ENCODE measurements around the gene ACCS. TPM values are rescaled to one million over a fixed set of nuclear protein-coding genes. Genes with fewer than 3 reads are reported as not detected.

The ACCS gene
- total RNA-seq, 1 donor from 2014 or later = 7.9 TPM

- TF ChIP-seq CTCF (IDR thresholded peaks at IDR 0.05; ENCODE audit: borderline replicate concordance) = no peak
- H3K4me1 ChIP-seq = peaks cover 46% of the 10 kb centered on the region
- intact Hi-C loops (cut with micrococcal nuclease) = loop anchor here (5.0 to 10.0 kb wide), 2 partner anchors 41 to 89 kb away; partner anchors contain the start of gene C11orf96
- H3K27ac ChIP-seq (replicated peaks) = peak overlapping the region; percentile 82
- no peaks in the 10 kb centered on the region for H3K36me3 ChIP-seq
- no peaks in the 10 kb centered on the region for H3K27me3 ChIP-seq (ENCODE audit: low read depth)
- no peaks in the 10 kb centered on the region for H3K9me3 ChIP-seq (replicated peaks)
- H3K4me3 ChIP-seq = no peak overlapping the region
- no peak for DNase-seq
Observed at GRCh38 chr11:44033411-44033850, 32.6 kb upstream of the ACCS start.

GRCh38 chr11:44033856-44034255 lies 32.2 kb upstream of the ACCS start:
- no peaks in the 10 kb centered on the region for H3K36me3 ChIP-seq
- H3K27ac ChIP-seq (replicated peaks) = peak overlapping the region; percentile 82
- no peak for TF ChIP-seq CTCF (IDR thresholded peaks at IDR 0.05; ENCODE audit: borderline replicate concordance)
- intact Hi-C loops (cut with micrococcal nuclease) = loop anchor here (5.0 to 10.0 kb wide), 2 partner anchors 42 to 89 kb away; partner anchors contain the start of gene C11orf96
- no peaks in the 10 kb centered on the region for H3K9me3 ChIP-seq (replicated peaks)
- H3K27me3 ChIP-seq (ENCODE audit: low read depth) = no peaks in the 10 kb centered on the region
- no peak for DNase-seq
- H3K4me3 ChIP-seq = no peak overlapping the region
- peaks cover 46% of the 10 kb centered on the region for H3K4me1 ChIP-seq

GRCh38 chr11:44034639-44035038 lies 31.4 kb upstream of the ACCS start:
- H3K4me1 ChIP-seq = peaks cover 46% of the 10 kb centered on the region
- H3K27ac ChIP-seq (replicated peaks) = no peak overlapping the region
- no peaks in the 10 kb centered on the region for H3K36me3 ChIP-seq
- no peaks in the 10 kb centered on the region for H3K27me3 ChIP-seq (ENCODE audit: low read depth)
- intact Hi-C loops (cut with micrococcal nuclease) = loop anchor here (5.0 to 10.0 kb wide), 2 partner anchors 42 to 90 kb away; partner anchors contain the start of gene C11orf96
- H3K9me3 ChIP-seq (replicated peaks) = no peaks in the 10 kb centered on the region
- TF ChIP-seq CTCF (IDR thresholded peaks at IDR 0.05; ENCODE audit: borderline replicate concordance) = no peak
- H3K4me3 ChIP-seq = no peak overlapping the region
- no peak for DNase-seq

- Histone ChIP-seq H3K27ac (replicated peaks) (no peak overlapping the region), H3K9me3 (replicated peaks) (peaks cover 11% of the 10 kb centered on the region), H3K27me3 (ENCODE audit: low read depth) (no peaks in the 10 kb centered on the region), H3K4me1 (peaks cover 24% of the 10 kb centered on the region), H3K4me3 (no peak overlapping the region), H3K36me3 (no peaks in the 10 kb centered on the region)
- intact Hi-C loops (cut with micrococcal nuclease) = loop anchor here (2.0 to 10.0 kb wide), 2 partner anchors 92 to 146 kb away; partner anchors contain the start of gene C11orf96
- TF ChIP-seq CTCF (IDR thresholded peaks at IDR 0.05; ENCODE audit: borderline replicate concordance) = peak; percentile 93
- DNase-seq = peak; percentile 81
Observed at GRCh38 chr11:44036811-44037657, 29.0 kb upstream of the ACCS start.

GRCh38 chr11:44037658-44037998 lies 28.4 kb upstream of the ACCS start:
- no peaks in the 10 kb centered on the region for H3K36me3 ChIP-seq
- intact Hi-C loops (cut with micrococcal nuclease) = loop anchor here (2.0 to 10.0 kb wide), 2 partner anchors 93 to 147 kb away; partner anchors contain the start of gene C11orf96
- H3K4me3 ChIP-seq = no peak overlapping the region
- no peak overlapping the region for H3K27ac ChIP-seq (replicated peaks)
- no peaks in the 10 kb centered on the region for H3K27me3 ChIP-seq (ENCODE audit: low read depth)
- TF ChIP-seq CTCF (IDR thresholded peaks at IDR 0.05; ENCODE audit: borderline replicate concordance) = no peak
- DNase-seq = no peak
- H3K9me3 ChIP-seq (replicated peaks) = peaks cover 11% of the 10 kb centered on the region
- H3K4me1 ChIP-seq = peaks cover 18% of the 10 kb centered on the region

All from left ventricle myocardium inferior (tissue), 1 donor.